NCI-H2171 treated with DMSO at 0.1 percent for 48 hours (cell line): Measurements from ENCODE around the gene RPTOR.
A peak's percentile ranks its signal among the peaks of the same experiment; 100 is the strongest.
"Not testable (repeated sequence)": the region's sequence is repeated elsewhere in the genome, so short reads cannot be mapped to it uniquely, and the experiment has no call there.

Experiments
- DNase-seq: peaks from one replicate; lab custom pipeline; 2025; lab: John Stamatoyannopoulos, UW

The RPTOR gene

GRCh38 chr17:80783486-80783885 is 238.8 kb downstream of the RPTOR start:
- no peak for DNase-seq

GRCh38 chr17:80783971-80784370 is 239.3 kb downstream of the RPTOR start:
- no peak for DNase-seq

GRCh38 chr17:80785477-80786178 is 241.0 kb downstream of the RPTOR start:
- no peak for DNase-seq

GRCh38 chr17:80786470-80786869 is 241.8 kb downstream of the RPTOR start:
- DNase-seq = peak; percentile 89

- DNase-seq = no peak
These were observed 242.2 kb downstream of the RPTOR start for GRCh38 chr17:80786887-80787286.

GRCh38 chr17:80787881-80788280 is 243.2 kb downstream of the RPTOR start:
- DNase-seq = no peak

GRCh38 chr17:80789356-80789902 is 244.8 kb downstream of the RPTOR start:
- peak; percentile 57 for DNase-seq

GRCh38 chr17:80790021-80790765 is 245.6 kb downstream of the RPTOR start:
- DNase-seq = no peak

GRCh38 chr17:80790981-80791742 is 246.5 kb downstream of the RPTOR start:
- DNase-seq = no peak

- DNase-seq = no peak
These were observed 247.2 kb downstream of the RPTOR start for GRCh38 chr17:80791758-80792284.

- DNase-seq = no peak
These were observed 247.7 kb downstream of the RPTOR start for GRCh38 chr17:80792373-80792781.

GRCh38 chr17:80793421-80793820 is 248.8 kb downstream of the RPTOR start:
- DNase-seq = no peak

- no peak for DNase-seq
These were observed 249.2 kb downstream of the RPTOR start for GRCh38 chr17:80793851-80794267.

GRCh38 chr17:80794281-80795089 is 249.8 kb downstream of the RPTOR start:
- DNase-seq = no peak

- no peak for DNase-seq
These were observed 250.5 kb downstream of the RPTOR start for GRCh38 chr17:80795090-80795580.

GRCh38 chr17:80795754-80796153 is 251.1 kb downstream of the RPTOR start:
- DNase-seq = peak; percentile 66

GRCh38 chr17:80796430-80796861 is 251.8 kb downstream of the RPTOR start:
- DNase-seq = no peak

- DNase-seq = not testable (repeated sequence)
These were observed 252.6 kb downstream of the RPTOR start for GRCh38 chr17:80797222-80797621.

GRCh38 chr17:80797741-80798594 is 253.3 kb downstream of the RPTOR start:
- DNase-seq = no peak
